Stimulated activated CD8-positive, alpha-beta memory T cell treated with anti-CD3 and anti-CD28 coated beads, Interleukin-2, amount 100 ng/mL, for 1 hour (primary cell): ENCODE results near the gene ADGRB2.
A peak's percentile ranks its signal among the peaks of the same experiment; 100 is the strongest.

ENCODE experiments used
- DNase-seq, 2 donors: peaks; one replicate each; pipeline ENCODE4 v3.0.0-alpha.2; 2020; ENCODE audit warnings: low read depth in 2 of 2

Gene ADGRB2

DNA sequence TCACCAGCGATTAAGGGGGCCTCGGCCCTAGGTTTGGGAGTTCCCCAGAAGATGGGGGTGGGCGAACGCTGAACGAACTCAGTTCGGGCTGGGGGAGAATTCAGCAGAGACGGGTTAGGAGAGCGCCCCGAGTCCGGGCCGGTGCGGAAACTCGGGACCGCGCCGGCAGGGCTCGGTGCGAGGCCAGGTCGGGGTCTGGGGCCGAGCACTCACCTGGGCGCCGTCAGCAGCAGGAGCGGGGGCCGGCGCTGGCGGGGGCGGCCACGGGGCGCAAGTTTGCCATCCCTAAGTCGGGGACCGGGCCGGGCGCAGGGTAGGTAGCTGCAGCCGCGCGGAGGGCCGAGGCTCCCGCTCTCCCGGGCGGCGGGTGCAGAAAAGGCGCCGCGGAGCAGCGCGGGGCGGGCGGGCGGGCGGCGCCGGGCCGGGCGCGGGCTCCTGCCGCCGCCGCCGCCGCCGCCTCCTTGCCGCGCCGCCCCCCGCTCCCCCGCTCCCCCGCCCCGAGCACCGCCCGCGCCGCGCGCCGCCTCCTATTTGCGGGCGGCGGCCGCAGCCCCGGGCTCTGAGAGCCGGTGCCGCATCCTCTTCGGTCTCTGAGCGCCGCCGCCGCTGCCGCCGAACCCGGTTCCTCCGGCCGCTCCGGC is 349 bp downstream of the ADGRB2 start:
- DNase-seq, result no peak

DNA sequence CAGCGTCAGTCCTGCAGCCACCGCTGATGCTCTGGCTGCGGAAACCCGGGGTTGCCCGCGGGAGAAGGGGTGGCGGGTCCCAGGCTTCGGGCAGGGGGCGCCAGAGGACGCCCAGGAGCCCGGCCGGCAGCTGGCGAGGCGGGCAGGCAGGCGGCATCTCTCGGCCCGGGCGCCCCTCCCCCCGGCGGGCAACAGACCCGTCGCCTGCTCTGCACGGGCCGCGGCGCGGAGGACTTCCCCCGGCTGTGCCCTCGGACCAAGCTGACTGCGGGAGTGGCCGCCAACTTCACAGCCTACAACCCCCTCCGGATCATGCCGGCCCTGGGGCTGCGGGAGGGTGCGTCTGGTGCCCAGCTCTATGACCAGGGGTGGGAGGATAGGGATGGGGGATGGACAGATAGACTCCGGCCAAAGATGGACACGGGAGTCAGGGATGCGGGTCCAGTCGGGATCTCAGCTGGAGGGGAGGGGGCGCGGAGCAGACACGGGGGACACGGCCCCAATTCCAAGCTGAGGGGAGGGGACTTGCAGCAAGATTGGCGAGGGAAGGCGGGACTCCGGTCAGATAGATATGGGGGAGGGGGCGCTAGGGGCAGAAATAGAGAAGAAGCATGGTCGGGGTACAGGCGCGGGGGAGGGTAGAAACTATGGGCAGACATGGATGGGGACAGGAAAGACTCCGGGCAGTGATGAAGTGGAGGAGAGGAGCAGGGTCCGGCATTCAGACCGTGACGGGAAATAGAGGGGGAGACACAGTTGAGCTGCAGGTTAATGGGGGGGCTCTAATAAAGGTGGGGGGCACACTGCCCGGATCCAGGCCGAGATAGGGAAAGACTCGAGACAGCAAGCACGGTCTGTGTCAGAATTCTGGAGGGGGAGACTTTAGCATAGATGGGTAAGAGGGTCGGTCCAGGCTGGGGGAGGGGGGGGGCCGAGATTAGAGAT is 1.1 kb downstream of the ADGRB2 start:
- DNase-seq, result peak in 1 of 2 donors; percentile 53

DNA sequence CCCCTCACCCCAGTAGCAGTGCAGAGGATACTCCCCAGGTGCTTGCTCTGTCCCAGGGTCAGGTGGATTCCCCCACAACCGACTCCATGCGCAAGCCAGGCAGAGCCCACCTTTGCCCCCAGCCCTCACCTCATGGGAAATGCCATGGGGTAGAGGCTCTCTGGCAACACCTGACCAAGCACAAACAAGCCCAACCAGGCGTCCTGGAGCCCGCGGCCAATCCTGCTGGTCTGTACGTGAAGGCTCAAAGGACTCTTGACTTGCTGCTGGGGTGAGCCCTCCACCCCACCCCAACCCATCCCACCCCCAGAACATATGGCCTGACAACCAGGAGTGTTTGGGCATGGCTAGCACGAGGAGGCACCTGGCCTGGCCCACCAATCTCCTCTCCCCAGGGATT is 1.8 kb downstream of the ADGRB2 start:
- no peak for DNase-seq

DNA sequence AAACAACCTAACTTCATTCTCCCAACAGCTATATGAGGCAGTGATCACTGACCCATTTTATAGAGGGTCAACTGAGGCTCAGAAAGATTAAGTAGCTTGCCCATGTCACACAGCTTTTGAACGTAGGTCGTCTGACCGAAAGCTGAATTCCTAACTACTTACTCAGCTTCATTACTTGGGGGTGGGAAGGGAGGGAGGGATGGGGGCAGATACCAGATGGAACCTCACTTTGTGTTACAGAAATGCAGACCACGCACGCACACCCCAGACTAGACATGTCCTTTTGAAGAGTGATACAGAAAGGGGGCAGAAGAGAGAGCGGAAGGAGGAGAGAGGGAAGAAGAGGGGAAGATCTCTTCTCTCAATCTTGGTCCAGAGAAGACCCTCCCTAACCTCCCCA is 2.3 kb downstream of the ADGRB2 start:
- DNase-seq, result no peak

DNA sequence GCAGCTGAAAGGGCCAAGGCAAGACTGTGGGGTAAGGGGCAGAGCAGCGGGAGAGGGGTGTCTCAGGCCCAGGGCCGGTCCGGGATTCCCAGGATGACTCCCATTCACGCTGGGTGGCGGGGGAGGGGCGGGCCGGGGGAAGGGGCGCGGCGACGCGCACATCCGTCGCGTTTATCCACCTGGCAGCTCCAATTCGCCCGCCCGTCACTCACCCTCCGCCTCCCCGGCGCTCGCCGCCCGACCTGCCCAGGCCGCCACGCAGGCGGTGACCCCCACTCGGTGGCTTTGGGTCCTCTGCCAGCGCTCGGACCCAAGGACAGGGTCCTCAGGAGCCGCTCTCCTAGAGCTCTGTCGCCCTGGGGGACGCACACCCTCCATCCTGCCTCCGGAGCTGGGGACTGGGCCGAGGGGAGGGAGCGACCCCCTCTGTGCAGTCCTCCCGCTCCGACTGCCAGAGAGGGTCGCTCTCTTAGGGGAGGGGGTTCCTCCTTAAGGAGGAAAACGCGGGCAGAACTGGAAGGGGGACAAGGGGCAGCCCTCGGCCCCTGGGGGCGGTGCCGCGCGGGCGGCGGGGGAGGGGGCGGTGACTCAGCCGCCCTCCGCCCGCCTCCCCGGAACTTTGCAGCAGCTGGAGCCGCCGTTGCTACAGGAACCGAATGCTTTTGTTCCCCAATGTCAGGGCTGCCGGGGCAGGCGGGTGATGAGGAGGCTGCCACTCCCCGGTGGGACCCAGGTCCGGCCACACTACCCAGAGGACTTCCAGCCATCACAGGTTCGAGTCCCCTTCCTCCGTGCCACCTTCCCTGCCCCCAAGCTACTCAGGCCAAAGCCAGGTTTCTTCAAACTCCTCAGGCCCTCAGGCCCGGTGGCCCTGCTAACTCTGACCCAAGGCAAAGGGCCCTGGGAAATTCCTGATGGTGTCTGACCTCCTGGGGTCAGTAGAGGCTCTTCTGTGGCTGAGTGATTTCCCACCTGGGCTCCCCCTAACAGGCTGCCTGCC is 3.4 kb downstream of the ADGRB2 start:
- DNase-seq, result peak in 1 of 2 donors; percentile 58

DNA sequence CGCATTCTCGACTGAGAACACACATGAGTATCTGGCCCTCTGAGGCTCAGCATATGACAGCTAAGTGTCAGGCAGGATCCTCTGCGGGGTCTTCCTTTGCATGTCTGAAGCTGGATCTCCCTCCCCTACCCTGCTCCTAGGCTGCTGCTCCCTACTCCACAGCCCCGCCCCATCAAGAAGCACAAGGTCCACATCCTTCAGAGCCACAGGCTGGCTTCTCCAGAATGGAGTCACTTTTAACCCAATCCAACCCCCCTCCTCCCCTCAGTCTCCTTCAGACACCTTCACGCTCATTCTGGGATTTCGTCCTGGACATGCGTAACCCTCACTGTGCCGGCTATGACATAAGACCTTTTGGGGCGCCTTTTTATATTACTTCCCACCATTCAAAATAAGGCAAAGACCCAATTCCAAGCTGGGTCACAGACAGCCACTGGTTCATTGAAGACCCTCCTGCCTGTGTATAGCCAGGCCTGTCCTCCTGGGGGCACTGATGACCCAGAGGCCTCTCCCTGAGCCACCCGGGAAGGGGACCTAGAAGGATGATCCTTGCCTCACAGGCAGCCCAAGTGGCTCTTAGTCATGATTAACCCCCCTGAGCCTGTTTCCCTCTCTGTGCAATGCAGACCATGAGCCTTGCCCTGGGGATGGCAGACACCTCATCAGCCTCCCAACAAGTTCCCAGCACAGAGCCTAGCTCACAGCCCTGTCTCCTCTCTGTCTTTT is 4.7 kb downstream of the ADGRB2 start:
- DNase-seq, result no peak

DNA sequence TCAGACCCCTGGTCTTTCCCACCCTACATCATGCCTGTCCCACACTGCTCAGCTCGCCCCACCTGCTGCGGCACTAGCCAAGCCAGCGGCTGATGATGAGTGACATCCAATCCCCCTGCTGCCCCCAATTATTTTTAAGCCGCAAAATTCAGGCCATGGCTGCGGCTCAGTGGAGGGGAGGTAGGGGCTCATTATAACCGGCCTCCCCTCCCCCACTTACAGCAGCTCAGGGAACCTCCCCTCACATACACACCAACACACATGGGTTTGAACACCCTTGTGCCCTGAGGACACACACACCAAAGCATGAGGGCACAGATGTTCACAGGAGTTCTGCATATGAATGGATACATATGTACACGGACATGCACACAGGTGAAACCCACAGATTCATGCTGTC is 5.3 kb downstream of the ADGRB2 start:
- no peak for DNase-seq

DNA sequence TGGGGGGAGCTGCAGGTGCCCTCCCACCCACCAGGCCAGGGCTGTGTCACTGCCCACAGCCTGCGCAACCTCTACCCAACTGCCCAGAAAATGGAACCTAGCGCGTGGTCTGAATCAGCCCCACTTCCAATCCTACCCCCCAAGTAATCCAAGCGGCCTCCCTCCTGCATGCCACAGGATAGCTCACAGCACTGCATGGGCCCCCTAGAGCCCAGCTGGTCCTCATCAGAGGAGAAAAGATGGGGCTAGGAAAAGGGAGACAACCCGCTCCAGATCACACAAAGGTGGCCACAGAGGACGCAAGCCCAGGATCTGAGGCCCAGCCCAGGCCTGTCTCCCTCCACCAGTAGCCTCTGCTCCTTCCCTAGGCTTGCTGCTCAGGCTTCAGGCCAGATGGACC is 6.2 kb downstream of the ADGRB2 start:
- DNase-seq, result no peak

DNA sequence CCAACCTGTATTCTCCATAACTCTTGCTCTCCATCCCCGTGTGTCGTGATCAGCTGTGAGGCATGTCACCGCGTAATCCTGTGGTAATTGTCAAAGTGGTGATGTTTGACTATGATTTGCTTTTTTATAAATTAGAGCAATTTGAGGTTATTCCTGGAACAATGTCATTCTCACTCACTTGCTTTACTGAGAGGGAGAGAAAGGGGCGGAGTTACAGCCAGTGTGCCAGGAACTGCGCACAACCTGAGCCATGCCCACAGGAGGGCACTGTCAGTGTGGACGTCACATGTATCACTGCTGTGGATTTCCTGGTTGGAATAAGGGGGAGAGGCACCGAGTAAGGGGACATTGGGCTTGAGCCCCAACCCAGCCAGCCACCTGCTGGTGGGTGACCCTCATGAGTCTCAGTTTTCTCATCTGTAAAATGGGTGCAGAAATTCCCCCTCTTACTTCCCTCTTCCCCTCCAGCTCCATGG is 6.9 kb downstream of the ADGRB2 start:
- no peak for DNase-seq

DNA sequence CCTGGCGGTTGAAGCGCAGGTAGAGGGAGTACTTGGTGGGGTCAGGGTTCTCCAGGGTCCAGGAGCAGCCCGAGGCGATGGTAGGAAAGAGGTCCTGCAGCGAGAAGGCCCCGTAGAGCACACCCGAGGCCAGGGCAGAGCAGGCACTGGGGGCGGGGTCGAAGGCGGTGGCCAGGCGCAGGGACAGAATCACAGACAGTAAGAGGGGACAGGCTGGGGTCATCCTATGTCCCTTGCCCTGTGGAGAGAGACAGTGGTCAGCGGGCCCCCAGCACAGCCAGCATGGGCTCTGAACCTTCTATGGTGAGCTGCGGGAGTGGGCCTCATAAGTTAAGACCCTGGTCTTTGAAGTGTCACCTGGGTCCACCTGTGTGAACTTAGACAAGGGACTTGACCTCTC is 7.6 kb downstream of the ADGRB2 start:
- DNase-seq, result no peak

DNA sequence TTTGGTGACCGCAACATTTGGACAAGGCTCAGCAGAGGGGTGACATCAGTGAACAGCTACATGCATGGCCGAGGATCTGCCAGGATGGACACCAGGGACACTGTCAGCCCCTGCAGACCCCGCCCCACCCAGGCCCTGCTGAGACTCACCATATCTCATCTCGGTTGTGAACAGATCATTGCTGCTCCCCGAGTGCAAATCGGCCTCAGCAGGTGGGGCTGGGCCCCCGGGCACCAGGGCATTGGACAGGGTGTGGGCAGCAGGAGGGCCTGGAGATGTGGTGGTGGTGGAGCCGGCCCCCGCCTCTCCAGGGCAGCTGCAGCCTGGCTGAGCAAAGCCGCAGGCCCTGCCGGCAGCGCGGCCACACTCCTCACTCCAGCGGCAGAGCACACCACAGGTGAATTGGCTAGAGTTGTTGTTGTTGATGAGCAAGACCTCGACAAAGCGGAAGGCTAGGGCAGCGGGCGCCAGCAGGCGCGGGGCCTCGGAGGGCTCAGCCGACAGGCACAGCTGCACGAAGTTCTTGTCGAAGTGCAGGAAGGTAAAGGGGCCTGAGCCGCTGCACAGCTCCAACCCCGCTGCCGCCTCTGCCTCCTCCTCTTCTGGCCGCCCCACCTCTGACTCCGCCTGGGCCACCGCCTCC is 8.2 kb downstream of the ADGRB2 start:
- no peak for DNase-seq

DNA sequence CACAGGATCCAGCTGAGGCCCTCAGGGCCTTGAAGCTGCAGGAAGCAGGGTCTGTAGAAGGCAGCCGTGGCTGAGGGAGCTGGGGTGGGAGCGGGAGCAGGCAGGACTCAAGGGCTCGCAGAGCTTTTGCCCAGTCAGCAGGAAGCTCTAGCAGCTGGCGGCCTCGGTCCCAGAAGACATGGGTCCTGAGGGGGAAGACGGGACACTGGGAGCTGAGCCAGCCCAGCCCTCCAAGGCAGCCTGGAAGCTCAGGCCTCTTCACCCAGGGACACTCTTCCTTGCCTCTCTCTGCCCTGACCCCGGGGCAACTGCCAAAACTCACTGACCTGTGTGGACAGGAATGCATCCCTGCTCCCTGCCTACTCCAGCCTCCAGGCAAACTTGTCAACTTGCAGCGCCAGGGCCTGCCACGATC is 8.9 kb downstream of the ADGRB2 start:
- no peak for DNase-seq

DNA sequence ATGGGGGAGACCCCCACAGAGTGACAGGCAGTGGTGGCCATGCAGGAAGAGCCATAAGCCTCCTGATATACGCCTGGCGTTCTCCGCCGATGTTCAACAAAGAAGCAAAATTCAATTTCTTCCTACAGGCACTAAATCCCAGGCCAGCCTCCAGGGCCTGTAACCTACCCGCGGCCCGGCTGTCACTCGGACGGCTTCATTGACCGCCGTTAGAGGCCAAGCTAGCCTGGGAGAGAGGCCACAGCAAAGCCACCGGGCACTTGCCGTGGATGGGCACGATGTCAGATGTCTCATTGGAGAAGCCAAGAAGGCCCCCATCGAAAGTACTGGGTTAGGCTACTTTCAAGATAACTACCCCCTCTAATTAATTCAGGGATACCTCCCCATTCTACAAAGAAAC is 9.7 kb downstream of the ADGRB2 start:
- DNase-seq, result no peak

DNA sequence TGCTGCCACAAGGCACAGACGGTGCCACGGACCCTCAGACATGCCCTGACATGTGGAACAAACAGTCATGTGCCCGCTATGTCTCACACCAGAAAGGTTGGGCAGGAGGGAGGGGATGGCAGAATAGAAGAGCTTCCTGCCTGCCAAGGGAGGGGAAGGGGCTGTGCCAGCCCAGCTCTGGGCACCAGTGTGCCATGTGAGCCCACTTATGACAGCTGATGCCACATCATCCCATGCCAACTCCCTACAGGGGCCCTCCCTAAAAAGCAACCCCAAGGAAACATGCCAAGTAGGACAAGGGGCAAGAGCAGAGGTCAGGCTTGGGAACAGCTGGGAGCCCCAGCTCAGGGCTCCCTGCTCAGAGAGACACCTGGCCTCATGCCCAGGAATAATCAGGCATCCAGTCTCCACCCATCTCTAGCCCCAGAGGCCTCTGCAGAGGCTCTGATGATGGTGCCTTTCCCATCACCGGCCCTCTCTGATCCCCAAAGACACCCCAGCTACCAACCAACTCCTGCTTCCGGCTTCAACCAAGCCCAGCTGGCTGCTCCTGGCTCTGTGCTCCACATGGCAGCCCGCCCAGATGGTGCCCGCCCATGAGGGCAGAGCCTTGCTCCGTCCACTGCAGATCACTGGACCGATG is 10.3 kb downstream of the ADGRB2 start:
- DNase-seq, result no peak

DNA sequence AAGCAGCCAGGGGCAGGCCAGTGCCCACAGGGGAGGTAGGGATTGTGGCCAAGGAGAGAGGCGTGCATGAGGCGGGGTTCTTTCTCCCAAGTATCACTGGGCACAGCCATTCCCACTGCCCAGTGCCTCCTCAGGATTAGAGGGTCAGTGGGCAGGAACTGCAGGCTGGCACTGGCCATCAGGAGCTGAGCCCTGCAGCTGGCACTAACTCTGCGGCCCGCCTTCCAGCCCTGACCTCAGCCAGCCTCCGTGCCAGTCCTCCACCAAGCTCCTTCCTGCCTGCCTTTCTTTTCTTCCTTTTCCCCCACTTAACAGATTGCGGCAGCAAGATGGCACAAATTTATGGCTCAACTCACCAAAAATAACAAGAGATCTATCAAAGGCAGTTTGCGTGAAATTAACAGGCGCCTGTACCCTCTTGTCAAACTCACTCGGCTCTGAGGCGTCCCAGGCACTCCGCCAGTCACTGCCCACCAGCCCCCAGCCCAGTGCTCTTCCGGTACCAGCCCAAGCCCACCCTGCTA is 11.1 kb downstream of the ADGRB2 start:
- DNase-seq, result no peak

DNA sequence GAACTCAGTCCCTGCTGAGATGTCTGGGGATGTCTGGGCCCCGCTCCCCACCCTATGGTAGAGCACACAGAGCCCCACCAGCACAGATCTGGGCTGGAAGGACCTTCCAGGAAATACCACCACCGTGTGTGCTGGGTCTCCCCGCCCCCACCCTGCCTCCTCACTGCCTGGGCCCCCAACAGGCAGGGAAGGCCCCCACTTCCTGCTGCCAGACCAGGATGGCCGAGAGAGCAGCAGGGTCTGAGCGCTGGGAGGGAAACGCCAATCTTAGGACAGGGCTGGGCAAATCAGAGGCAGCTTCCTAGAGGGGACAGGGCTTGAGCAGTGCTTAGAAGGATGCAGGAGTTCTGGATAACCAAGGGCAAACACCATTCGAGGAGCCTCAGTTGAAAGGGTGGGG is 11.9 kb downstream of the ADGRB2 start:
- DNase-seq, result no peak

DNA sequence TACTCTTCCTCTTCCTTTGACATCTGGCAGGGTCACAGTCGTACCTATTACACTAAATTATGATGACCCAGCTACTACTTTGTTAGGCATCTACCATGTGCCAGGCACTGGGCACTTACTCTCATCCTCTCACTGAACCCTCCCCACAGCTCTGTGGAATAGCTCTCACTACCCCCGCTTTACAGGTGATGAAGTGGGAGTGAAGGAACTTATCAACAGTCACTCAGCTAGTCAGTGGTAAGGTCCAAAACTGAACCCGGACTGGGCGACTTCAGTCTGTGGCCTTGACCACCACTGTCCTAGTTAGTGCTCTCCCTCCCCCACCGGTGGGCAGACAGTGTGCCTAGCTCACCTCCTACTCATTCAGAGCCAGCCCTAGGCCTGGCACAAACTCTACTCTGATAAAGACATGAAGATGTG is 12.3 kb downstream of the ADGRB2 start:
- no peak for DNase-seq

DNA sequence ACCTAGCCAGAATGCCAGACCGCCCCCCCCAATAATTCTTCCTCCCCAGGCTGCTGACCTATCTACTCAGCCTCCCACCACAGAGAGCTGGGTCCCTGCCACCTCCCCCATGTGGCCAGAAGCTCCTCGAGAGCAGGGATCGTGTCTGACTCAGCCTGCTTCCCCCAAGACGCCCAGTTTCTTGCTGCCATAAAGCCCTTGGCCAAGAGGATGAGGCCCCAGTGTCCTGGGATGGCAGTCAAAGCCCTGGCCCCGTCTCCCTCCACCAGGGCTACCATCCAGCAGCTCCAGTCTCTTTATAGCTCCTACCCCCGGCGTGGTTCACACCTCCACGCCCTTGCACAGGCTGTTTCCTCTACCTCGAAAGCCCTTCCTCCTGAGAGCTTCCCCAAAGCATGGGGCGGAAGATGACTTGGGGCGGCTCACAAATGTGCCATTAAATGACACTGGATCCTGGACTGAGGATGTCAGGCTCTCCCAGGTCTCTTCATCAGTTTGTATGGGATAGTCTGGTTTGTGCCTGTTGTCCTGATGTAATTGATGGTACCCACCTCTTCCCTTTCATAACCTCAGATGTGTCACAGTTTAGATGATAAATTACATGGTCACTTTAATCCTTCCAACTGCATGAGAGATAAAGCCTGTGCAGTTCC is 13.2 kb downstream of the ADGRB2 start:
- DNase-seq, result no peak
